ENCODE data around the gene RNASET2. TPM values are rescaled to one million over a fixed set of nuclear protein-coding genes. Genes with fewer than 3 reads are reported as not detected.
"Not testable (repeated sequence)": the region's sequence is repeated elsewhere in the genome, so short reads cannot be mapped to it uniquely, and the experiment has no call there.

Gene RNASET2
- polyA plus RNA-seq, 1 experiment: 28.0 TPM

- ChIA-PET CTCF (interaction anchor here (0.6 to 1.8 kb wide), 2 partner anchors 134 to 142 kb away, joined by 4 to 7 read pairs; no protein-coding TSS in a partner anchor), POLR2A (no interaction called here)
- Histone ChIP-seq H3K27me3 (ENCODE audit: control insufficient read depth, insufficient read depth, low read length) (peaks cover 5% of the 10 kb centered on the region), H3K27ac (ENCODE audit: low read depth, low read length) (no peak overlapping the region), H3K9me3 (ENCODE audit: control insufficient read depth, insufficient read depth, low read length) (no peaks in the 10 kb centered on the region), H3K4me3 (ENCODE audit: low read depth, low read length) (no peak overlapping the region)
- DNase-seq (ENCODE audit: low read depth, low spot score): no peak
- TF ChIP-seq CTCF (IDR thresholded peaks at IDR 0.05; ENCODE audit: low read depth, low read length): no peak
Measured at GRCh38 chr6:166916824-166917223, 39.5 kb downstream of the RNASET2 start.

DNA sequence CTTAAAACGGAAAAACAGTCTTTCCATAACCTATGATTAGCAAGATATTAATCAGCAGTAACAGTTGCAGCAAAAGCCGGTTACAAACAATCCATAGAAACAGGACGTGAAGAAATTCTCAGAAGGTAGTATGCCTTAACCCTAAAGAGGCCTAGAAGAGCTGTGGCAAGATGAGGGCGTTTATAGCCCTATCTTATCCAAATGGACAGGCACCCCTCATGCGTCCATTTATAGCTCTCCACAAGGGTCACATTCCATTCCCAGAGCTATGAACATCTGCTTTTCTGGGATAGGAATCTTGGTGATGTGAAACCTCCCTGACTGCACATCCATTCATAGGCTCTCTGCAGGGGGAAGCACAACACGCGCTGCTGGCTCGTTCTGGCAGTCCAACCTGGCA is 40.9 kb downstream of the RNASET2 start:
- H3K27ac ChIP-seq (ENCODE audit: low read depth, low read length); H3K4me3 ChIP-seq (ENCODE audit: low read depth, low read length); POLR2A ChIA-PET; DNase-seq (ENCODE audit: low read depth, low spot score); CTCF ChIA-PET; H3K9me3 ChIP-seq (ENCODE audit: control insufficient read depth, insufficient read depth, low read length); H3K27me3 ChIP-seq (ENCODE audit: control insufficient read depth, insufficient read depth, low read length): not testable (repeated sequence)

DNA sequence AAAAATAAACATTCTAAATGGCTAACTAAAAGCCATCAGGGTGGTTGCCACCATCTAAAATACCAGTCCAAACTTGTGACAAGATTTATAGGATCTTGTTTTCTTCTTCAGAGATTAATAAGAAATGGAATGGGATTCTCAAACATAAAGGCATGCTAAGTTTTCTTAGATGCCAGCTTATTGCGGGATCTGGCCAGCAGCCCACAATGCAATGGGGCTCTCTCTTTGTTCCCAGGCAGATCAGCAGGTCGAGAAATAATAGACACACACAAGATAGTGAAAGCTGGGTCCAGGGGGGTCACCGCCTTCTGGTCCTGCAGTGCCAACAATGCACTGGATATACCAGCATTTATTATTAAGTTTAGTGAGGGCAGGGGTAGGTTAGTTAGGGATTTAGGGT is 41.4 kb downstream of the RNASET2 start:
- POLR2A ChIA-PET, CTCF ChIA-PET: not testable (repeated sequence)

GRCh38 chr6:166911248-166911677 is 45.1 kb downstream of the RNASET2 start:
- POLR2A ChIA-PET: no interaction called here
- DNase-seq (ENCODE audit: low read depth, low spot score): no peak
- H3K9me3 ChIP-seq (ENCODE audit: control insufficient read depth, insufficient read depth, low read length): no peaks in the 10 kb centered on the region; the same call in 1 of the 2 replicates
- H3K27ac ChIP-seq (ENCODE audit: low read depth, low read length): no peak overlapping the region
- CTCF ChIA-PET: no interaction called here
- no peaks in the 10 kb centered on the region for H3K27me3 ChIP-seq (ENCODE audit: control insufficient read depth, insufficient read depth, low read length)
- TF ChIP-seq CTCF (IDR thresholded peaks at IDR 0.05; ENCODE audit: low read depth, low read length): no peak
- no peak overlapping the region for H3K4me3 ChIP-seq (ENCODE audit: low read depth, low read length)

More for the DNA sequence above, 41.4 kb downstream of the RNASET2 start:
- not testable (repeated sequence) for DNase-seq (ENCODE audit: low read depth, low spot score); H3K9me3 ChIP-seq (ENCODE audit: control insufficient read depth, insufficient read depth, low read length); H3K27ac ChIP-seq (ENCODE audit: low read depth, low read length); H3K27me3 ChIP-seq (ENCODE audit: control insufficient read depth, insufficient read depth, low read length); H3K4me3 ChIP-seq (ENCODE audit: low read depth, low read length)

GRCh38 chr6:166910601-166911000 is 45.7 kb downstream of the RNASET2 start:
- Histone ChIP-seq H3K4me3 (ENCODE audit: low read depth, low read length) (no peak overlapping the region), H3K27ac (ENCODE audit: low read depth, low read length) (no peak overlapping the region), H3K27me3 (ENCODE audit: control insufficient read depth, insufficient read depth, low read length) (no peaks in the 10 kb centered on the region), H3K9me3 (ENCODE audit: control insufficient read depth, insufficient read depth, low read length) (no peaks in the 10 kb centered on the region; the same call in 1 of the 2 replicates)
- no peak for TF ChIP-seq CTCF (IDR thresholded peaks at IDR 0.05; ENCODE audit: low read depth, low read length)
- DNase-seq (ENCODE audit: low read depth, low spot score): no peak
- ChIA-PET POLR2A (no interaction called here), CTCF (no interaction called here)

GRCh38 chr6:166908811-166909210 is 47.5 kb downstream of the RNASET2 start:
- POLR2A ChIA-PET: no interaction called here
- DNase-seq (ENCODE audit: low read depth, low spot score): no peak
- TF ChIP-seq CTCF (IDR thresholded peaks at IDR 0.05; ENCODE audit: low read depth, low read length): no peak
- CTCF ChIA-PET: no interaction called here
- no peak overlapping the region for H3K4me3 ChIP-seq (ENCODE audit: low read depth, low read length)
- no peaks in the 10 kb centered on the region; the same call in 1 of the 2 replicates for H3K9me3 ChIP-seq (ENCODE audit: control insufficient read depth, insufficient read depth, low read length)
- H3K27ac ChIP-seq (ENCODE audit: low read depth, low read length): no peak overlapping the region
- H3K27me3 ChIP-seq (ENCODE audit: control insufficient read depth, insufficient read depth, low read length): peaks cover 3% of the 10 kb centered on the region
